LNCAP (cell line): ENCODE measurements around the gene KRTAP4-5.

Experiments used
- CTCF ChIP-seq: fragments of 450-650 bp; IDR thresholded peaks from 2 replicates; pipeline ENCODE4 v1.5.1; 2017; ENCODE audit warnings: mild to moderate bottlenecking

The KRTAP4-5 gene

DNA sequence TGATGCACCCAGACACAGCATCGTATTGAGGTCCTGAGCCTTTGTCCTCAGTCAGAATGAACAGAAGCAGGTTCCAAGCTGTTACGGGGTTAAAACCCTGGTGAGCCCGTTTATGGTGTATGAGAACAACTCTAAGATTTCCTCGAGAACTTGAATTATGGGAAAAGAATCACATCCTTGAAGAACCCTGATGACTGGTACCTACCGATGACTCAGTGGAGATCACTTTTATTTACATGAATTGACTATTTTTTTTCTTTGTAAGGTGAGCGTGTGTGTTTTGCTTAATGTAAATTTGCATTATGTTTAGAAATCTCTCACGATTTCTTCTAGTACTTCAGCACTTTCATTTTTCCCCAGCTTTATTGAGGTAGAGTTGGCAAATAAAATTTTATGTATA, 14.2 kb upstream of the KRTAP4-5 start:
- no peak for TF ChIP-seq CTCF

DNA sequence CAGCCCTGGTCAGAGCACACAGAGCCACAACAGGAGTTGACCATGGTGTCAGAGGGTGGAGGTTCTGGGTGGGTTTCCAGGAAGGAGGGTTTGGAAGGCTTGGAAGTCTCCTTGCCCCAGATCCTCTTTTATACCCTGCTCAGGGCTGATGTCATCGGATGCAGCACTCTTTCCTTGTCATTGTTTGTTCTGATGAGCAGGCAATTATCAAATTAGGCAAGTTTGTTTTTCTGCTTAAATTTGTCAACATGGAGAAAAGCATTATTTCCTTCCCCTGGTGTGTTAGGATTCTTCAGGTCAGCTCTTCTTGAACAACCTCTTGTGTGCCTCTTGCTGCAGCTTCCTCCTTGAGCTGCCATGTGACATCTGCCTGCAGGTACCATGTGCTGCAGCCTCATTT, 11.0 kb upstream of the KRTAP4-5 start, which contains the start of gene KRTAP4-4:
KRTAP4-4 (minus strand) TSS at position 101 of the 400 bp plus-strand sequence; CDS start at position 44, 57 bp downstream.
- no peak for TF ChIP-seq CTCF

DNA sequence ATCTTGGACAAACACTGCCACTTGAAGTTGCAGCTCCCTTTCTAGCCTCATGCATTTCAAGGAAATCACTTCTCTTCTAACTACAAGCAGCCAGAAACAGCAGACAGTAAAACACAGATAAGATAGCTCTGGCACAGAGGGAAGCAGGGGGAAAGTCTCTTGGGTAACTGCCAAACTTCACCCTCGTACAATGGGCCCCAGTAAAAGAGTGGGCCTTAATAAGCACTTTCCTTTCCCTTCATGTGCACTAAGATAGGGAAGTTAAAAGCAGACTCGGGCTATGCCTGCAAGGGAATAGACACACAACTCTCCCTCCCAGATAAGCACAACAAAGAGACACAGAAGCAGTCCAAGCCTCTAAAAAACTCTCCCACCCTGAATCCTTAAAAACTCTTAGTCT, 4.2 kb upstream of the KRTAP4-5 start:
- TF ChIP-seq CTCF, result no peak

- TF ChIP-seq CTCF, result no peak
These were observed 1.9 kb upstream of the KRTAP4-5 start for GRCh38 chr17:41151525-41151924.

DNA sequence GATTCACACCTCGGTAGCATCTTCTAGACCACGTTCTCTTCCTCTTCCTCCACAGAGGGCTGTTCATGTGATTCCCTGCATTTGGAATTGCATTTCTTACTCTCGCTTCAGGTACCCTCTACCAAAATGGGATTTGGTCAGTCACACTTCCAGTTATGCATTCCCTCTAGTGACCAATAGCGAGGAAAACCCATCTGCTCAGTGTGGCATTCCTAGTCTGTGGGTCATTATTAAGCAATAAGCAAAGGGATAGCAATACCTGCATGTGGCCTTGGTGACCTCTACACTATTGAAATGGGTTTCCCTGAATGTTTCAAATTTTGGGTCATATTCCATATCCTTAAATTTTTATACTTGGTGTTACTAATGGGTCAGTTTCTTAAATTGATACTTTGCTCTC, 401 bp upstream of the KRTAP4-5 start:
- no peak for TF ChIP-seq CTCF

DNA sequence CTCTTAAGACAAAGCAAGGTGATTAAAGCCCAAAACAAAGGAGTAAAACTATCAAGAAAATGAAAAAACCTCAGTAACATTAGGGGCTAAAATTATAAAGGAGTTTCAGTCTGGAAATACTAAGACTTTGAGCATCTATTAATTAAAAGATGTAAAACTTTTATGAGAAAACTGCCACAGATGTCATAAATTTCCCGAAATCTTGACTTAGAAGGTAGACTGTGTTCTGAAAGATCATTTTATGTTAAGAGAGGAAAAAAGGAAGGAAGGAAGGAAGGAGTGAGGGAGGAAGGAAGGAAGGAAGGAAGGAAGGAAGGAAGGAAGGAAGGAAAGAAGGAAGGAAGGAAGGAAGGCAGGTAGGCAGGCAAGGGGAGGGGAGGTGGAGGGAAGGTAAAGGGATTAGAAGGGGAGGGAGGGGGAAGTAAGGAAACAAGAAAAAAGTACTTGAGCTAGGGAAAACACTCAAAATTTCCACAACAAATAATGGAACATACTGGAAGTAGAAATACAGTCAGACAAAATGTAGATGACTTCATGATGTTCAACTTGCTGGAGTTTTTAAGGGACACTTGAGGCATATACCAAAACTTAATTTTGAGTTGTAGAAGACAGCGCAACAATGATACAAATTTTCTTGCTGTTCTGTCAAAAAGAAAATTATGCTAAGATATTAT, 2.0 kb downstream of the KRTAP4-5 start:
- TF ChIP-seq CTCF, result no peak

DNA sequence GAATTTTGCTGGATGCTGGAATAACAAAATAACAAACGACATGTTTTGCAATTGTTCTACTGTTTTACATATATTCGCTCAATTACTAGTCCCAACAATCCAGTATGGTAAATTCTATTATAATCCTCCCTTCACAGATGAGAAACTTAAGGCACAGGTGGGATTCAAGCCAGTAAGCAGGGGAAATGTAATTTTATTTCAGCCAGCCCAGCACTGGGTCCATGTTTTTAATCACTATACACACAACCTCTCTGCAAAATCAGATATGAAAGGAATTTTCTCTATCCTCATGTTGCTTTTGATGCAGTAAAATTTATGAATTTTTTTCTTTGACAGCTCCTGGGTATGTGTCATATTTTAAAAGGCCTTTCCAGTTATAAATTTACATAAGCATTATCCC, 4.4 kb downstream of the KRTAP4-5 start:
- no peak for TF ChIP-seq CTCF

- TF ChIP-seq CTCF, result no peak
These were observed 4.8 kb downstream of the KRTAP4-5 start for GRCh38 chr17:41144846-41145245.
